Measurements from ENCODE around the gene GIPC1.
"Not testable (repeated sequence)": the region's sequence is repeated elsewhere in the genome, so short reads cannot be mapped to it uniquely, and the experiment has no call there.

Gene GIPC1

DNA sequence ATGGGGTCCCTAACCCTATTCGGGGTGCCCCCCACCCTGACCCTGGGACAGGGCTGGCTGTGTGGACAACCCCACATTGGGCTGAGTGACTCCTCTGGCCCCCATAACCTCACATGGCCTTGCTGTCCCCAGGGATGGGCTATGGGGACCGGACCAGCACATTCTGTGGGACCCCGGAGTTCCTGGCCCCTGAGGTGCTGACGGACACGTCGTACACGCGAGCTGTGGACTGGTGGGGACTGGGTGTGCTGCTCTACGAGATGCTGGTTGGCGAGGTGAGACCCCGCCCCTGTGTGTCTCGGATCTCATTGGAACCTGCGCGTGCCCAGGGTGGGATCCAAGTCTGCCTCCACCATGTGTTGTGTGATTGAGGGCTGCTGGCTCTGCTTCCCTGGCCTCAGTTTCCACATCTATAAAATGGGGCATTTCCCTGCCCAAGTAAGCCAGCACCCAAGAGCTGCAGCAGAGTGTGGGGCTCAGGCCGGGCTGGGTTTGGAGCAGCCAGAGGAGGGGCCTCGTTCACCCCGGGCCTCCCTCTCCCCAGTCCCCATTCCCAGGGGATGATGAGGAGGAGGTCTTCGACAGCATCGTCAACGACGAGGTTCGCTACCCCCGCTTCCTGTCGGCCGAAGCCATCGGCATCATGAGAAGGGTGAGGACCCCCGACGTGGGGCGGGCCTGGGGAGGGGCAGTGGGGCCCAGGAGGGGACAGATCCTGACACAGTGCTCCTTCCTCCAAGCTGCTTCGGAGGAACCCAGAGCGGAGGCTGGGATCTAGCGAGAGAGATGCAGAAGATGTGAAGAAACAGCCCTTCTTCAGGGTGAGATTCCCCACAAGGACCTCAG lies 25.7 kb downstream of the GIPC1 start:
- DNase-seq: no peak

DNA sequence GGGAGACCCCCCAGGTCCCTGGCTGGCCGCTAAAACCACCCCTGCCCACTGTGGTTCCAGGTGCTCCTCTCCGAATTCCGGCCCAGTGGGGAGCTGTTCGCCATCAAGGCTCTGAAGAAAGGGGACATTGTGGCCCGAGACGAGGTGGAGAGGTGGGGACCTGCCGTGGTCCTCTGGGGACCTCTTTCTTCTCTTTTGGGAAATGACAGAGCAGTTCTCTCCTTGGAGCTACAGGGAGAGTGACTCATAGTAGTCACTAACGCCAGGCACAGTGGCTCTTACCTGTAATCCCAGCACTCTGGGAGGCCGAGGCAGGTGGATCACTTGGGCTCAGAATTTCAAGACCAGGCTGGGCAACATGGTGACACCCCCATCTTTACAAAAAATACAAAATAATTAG lies 28.1 kb downstream of the GIPC1 start:
- DNase-seq: no peak

DNA sequence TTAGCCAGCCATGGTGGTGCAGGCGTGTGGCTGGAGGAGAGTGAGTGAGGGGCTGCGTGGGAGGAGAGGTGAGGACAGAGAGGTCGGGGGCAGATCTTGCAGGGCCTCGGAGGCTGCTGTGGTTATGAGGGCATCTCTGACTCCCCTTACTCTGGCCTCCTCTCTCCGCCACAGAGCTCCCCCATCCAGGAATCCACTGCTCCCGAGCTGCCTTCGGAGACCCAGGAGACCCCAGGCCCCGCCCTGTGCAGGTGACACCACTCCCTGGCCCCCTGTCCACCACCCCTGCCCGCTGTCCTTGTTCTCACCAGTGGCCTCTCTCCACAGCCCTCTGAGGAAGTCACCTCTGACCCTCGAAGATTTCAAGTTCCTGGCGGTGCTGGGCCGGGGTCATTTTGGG lies 28.5 kb downstream of the GIPC1 start:
- DNase-seq: no peak

DNA sequence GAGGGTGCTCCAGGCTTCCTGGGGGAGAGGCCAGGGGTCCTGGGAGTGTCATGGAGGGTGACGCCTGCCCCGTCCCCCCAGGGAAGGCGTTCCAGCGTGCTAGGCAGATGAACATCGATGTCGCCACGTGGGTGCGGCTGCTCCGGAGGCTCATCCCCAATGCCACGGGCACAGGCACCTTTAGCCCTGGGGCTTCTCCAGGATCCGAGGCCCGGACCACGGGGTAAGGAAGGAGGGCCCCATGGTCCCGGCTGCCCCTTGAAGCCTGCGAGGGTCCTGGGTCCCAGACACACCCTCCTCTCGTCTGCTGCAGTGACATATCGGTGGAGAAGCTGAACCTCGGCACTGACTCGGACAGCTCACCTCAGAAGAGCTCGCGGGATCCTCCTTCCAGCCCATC lies 32.2 kb downstream of the GIPC1 start:
- no peak for DNase-seq

DNA sequence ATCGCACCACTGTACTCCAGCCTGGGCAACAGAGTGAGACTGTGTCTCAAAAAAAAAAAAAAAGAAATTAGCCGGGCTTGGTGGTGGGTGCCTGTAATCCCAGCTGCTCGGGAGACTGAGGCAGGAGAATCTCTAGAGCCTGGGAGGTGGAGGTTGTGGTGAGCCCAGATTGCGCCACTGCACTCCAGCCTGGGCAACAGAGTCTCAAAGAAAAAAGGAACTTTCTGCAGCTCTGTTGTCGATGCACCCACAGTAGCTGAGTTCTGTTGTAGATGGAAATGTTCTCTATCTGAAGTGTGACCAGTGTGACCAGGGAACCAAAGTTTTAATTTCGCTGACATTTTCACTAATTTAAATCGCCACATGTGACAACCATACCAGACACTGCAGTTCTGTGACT lies 33.5 kb downstream of the GIPC1 start:
- not testable (repeated sequence) for DNase-seq

DNA sequence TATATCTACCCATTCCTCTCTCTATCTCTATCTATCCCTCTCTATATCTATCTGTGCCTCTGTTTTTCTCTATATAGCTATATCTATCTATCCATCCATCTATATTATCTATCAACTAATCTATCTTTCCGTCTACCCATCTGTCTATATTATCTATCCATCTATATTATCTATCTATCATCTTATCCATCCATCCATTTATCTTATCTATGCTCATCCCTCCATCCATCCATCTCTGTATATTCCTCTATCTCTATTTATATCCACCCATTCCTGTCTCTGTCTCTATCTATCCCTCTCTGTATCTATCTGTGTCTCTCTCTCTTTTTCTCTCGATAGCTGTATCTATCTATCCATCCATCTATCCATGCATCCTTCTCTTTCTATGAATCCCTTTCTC lies 35.0 kb downstream of the GIPC1 start:
- DNase-seq: no peak

DNA sequence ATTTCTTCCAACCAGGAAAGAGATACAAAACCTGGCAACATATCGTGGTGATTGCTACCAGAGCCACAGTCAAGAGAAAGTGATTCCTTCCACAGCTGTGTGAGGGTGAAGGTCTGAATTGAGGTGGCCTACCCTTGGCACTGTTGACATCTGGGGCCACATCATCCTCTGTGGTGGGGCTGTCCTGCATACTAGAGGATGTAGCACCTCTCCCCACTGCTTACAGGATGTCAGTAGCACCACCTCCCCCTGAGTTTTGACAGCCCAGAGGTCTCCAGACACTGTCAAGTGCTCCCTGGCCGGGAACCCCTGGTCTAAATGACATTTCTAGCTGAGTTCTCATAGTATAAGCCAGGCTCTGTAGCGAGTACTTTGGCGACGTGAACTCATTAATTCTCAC lies 36.2 kb downstream of the GIPC1 start:
- no peak for DNase-seq

DNA sequence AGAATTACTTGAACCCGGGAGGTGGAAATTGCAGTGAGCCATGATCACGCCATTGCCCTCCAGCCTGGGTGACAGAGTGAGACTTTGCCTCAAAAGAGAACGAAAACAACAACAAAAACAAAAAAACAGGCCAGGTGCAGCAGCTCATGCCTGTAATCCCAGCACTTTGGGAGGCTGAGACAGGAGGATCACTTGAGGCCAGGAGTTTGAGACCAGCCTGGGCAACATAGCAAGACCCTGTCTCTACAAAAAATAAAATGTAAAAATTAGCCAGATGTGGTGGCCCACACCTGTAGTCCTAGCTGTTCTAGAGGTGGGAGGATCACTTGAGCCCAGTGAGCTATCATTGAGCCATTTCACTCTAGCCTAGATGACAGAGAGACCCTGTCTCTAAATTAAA lies 43.6 kb downstream of the GIPC1 start:
- not testable (repeated sequence) for DNase-seq

DNA sequence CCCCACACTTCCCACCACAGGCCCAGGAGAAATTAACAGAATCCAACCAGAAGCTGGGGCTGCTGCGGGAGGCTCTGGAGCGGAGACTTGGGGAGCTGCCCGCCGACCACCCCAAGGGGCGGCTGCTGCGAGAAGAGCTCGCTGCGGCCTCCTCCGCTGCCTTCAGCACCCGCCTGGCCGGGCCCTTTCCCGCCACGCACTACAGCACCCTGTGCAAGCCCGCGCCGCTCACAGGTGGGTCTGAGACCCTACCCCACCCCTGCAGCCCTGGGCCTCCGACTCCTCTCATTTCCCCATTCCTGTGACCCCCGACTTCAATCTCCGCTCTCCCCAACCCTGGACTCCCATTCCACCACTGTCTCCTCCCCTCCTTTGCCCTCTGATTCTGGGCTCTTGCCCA lies 45.1 kb downstream of the GIPC1 start:
- DNase-seq: no peak

DNA sequence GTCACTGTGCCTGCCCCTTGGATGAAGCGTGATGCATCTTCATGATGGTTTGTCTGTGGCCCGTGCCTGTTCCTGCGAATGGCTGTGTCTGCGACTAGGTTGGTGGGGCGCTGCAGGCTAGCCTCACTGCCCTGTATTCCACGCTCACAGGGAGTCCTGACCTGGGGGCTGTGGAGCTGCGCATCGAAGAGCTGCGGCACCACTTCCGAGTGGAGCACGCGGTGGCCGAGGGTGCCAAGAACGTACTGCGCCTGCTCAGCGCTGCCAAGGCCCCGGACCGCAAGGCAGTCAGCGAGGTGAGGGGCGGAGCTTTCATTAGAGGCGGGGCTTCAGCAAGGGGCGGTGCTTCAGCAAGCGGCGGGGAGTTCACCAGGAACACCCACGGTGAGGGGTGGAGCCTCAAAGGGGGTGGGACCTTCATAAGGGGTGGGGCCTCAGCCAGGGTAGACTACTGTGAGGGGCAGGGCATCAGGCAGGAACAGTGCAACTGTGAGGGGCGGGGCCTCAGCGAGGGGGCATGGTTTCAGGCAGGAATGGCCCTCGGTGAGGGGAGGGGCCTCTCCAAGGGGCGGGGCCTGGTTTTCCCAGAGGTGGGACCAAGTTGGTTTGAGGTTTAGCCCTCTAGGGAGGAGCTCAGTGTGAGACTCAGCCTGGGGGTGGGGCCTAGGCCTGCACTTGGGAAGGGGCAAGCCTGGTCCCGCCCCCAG lies 45.6 kb downstream of the GIPC1 start:
- DNase-seq: peak; percentile 68 to 83 (median 80)

DNA sequence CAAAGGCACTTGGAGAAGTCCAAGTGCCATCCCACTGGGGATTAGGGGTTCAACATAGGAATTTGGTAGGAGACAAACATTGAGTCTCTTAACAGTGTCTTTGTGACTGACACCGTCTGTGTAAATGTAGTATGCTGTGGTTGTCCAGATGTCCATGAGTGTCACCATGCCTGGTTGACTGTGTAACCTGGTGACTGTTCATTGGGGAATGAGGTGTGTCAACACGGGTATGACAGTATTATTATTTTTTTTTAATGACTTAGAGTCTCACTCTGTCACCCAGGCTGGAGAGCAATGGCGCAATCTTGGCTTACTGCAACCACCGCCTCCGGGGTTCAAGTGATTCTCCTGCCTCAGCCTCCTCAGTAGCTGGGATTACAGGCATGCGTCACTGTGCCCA lies 46.6 kb downstream of the GIPC1 start:
- no peak for DNase-seq

DNA sequence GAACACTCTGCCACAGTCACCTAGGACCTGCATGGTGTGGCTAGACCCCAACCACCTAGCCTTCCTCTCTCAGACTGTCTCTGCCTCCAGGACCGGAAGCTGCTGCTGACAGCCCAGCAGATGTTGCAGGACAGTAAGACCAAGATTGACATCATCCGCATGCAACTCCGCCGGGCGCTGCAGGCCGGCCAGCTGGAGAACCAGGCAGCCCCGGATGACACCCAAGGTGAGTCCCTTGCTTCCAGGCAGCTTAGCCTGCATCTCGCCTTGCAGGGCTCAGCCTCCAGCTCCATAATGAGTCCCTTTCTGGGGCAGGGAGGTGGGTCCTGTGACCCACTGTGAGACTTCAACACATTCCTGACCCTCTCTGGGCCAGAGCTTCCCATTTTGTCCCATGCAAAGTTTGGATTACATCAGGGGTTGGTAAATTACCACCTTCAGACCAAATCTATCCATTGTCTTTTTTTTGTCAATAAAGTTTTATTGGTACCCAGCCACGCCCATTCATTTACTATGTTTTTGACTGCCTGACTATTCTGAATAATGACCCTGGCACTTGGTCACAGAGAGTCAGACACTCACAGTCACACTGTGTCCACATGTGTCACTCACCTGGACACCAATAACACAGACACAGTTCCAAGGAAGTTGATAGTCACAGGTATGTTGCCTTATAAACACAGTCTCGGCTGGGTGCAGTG lies 49.4 kb downstream of the GIPC1 start:
- DNase-seq: no peak

DNA sequence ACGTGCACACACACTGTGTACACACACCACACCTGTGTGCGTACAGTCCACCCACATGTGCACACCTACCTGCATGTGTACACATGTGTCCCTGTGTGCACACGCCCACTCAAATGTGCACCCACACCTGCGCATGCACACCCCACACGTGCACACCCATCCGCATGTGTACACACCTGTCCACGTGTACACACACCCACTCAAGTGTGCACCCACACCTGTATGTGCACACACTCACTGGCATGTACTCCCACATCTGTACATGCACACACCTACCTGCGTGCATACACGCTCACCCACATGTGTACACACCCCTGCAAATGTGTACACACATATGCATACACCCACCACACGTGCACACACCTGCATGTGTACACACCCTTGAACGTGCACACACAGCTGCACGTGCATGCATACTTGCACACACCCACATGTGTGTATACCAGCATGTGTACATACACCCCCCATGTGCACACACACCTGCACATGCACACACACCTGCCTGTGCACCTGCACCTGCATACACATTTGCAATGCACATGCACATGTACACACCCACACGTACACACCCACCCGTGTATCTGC lies 52.2 kb downstream of the GIPC1 start:
- no peak for DNase-seq

DNA sequence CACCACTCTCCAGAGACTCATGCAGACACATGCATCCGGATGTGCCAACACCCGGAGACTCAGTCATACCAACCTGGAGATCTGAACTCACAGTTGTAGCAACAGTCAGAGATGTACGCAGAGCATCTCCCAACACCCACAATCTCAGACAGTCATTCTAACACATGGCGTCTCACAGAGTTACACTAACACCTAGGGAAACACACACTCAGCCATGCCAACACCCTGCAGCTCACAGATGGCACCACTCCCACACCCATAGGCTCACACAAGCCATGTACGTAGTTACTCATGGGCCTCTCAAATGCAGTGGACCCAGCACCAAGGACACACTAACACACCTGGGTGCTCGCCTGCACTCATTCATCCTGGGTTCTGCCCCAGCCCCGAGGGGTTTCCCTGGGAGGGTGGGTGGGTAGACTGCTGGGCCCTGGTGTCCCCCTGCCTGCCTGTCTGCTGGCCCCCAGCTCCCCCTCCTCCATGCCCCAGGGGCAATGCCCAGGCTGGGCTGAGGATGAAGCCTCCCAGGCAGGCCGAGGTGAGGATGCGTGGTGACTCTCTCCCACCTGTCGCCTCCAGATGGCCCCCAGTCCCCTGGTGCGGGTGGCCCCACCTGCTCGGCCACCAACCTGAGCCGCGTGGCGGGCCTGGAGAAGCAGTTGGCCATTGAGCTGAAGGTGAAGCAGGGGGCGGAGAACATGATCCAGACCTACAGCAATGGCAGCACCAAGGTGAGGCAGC lies 52.9 kb downstream of the GIPC1 start:
- no peak for DNase-seq

DNA sequence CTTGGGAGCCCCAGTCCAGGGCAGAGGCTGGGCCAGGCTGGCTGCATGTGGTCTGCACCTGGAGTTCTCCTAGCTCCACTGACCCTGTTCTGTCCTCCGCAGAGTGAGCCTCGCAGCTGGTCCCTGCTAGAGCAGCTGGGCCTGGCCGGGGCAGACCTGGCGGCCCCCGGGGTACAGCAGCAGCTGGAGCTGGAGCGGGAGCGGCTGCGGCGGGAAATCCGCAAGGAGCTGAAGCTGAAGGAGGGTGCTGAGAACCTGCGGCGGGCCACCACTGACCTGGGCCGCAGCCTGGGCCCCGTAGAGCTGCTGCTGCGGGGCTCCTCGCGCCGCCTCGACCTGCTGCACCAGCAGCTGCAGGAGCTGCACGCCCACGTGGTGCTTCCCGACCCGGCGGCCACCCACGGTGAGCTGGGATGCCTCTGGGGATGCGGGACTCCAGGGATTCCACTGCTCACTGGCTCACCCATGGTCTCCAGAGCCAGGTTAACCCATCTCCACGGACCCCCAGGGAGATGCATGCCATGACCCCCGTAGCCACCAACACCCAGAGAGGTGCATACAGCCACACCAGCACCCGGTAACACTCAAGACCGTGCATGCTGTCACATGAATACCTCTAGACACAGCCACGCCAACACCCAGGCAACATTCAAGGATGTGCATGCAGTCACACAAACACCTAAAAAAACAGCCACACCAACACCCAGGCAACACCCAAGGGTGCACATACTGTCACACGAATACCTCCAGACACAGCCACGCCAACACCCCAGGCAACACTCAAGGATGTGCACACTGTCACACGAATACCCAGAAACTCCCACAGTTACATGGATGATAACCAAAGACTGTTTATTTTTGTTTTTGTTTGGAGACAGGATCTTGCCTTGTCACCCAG lies 54.6 kb downstream of the GIPC1 start:
- DNase-seq: no peak

DNA sequence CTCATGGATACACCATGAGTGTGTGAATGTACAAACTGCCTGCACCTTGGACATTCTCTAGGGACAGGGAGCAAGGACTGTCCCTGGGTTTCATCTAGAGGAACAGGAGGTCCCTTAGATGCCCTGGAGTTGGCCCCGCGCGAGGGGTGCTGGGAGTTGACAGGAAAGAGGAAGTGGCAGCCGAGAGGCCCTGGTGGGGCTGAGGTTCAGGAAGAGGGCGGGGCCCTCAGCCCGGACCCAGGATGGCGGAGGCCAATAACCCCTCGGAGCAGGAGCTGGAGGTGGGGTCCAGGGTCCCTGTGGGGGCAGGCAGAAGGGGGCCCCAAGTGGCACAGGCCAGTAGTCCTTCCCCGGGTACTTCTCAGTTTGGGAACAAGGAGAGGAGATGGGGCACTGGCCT lies 55.9 kb downstream of the GIPC1 start:
- DNase-seq: peak; percentile 86 to 92 (median 87)

DNA sequence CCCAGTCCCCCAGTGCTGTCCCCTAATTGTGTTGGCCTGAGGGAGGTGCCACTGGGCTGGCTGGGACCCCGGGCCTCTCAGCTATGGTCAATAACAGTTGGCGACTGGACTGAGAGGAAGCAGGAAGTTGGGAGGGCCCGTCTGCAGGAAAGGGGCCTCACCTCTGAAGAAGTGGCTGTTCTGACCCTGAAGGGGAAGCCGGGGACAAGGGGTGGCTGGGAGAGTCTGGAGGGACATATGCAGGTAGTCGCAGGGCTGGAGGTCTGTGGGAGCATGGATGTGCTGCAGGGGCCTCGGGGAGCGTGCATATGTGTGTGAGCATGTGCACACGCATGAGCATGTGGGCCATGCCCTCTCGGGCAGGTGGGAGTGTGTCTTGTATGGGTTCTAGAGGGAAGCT lies 56.9 kb downstream of the GIPC1 start:
- DNase-seq: no peak

DNA sequence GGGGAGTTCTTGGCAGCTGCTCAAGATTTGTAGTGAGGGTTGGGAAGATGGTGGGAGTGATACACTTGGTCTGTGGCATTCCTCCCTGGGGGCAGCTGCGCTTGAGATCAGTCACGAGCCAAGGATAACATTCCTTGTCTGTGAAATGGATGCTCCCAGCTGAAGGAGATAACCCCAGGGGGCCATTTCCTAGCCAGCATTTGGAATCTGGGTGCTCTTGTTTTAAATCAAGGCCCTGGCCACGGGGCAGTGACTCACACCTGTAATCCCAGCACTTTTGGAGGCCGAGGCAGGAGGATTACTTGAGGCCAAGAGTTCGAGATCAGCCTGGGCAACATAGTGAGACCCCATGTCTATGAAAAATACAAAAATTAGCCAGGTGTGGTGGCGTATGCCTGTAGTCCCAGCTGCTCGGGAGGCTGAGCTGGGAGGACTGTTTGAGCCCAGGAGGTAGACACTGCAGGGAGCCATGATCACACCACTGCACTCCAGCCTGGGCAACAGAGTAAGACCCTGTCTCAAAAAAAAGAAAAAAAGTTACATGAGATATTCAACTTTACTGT lies 58.3 kb downstream of the GIPC1 start:
- DNase-seq: no peak

DNA sequence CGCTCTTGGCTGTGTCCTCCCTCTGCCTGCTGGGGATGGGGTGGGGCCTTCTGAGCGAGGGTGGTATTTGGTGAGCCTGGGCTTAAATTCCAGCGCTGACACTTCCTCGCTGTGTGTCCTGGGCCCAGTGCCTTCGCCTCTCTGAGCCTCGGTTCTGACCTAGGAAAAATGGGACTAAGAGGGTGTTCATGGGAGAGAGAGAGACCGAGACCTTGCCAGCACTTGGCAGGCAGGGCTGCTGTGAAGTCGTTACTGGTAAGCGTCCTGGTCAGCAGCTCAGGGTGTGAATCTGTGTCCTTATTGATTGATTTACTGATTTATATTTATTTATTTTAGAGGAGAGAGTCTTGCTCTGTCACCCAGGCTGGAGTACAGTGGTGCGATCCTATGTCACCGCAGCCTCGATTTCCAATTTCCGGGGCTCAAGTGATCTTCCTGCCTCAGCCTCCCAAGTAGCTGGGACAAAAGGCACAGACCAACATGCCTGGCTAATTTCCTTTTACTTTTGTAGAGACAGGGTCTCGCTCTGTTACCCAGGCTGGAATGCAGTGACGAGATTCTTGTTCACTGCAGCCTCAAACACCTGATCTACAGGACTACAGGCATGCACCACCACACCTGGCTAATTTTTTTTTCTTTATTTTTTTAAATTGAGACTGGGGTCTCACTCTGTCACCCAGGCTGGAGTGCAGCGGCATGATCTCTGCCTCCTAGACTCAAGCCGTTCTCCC lies 60.4 kb downstream of the GIPC1 start:
- no peak for DNase-seq

DNA sequence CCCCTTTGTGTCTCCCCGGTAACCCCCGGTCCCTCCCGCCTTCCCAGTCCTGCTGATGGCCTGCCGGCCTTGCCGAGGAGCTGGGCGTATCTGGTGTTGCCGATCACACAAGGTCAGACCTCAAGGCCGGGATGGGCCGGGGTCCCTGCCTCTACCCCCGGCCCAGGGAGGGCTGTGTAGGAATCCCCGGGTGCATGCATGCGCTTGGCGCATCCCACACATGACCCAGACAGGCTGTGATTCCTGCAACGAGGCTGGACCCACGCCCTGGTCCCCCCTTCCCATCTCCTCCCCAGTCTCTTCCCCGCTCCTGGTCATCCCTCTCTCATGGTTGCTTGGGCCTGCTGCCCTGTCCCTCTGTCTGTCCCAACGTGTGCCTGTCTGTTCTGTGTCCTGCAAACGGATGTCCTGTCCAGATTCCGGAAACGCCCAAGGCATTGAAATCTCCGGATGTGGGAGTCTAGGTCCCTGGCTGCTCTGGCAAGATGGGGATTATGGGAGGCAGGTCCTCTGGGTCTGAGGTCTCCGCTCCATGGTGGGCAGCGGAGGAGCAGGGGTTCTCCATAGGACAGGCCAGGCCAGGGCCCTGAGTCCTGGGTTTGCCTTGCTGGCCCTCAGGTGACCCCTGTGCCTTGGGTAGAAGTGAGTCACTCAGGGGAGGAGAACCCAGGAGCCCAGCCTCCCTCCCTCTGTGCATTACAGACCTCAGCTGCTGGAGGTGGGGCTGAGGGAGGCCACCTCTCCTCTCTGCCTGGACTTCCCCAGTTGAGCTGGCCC lies 61.2 kb downstream of the GIPC1 start:
- DNase-seq: peak; percentile 69 to 81 (median 75)
